ENCODE results near the gene EIF1B. TPM values are rescaled to one million over a fixed set of nuclear protein-coding genes. Genes with fewer than 3 reads are reported as not detected.

EIF1B gene
- total and polyA plus RNA-seq, 4 donors: 43.4 to 84.6 (median 50.8) TPM

DNA sequence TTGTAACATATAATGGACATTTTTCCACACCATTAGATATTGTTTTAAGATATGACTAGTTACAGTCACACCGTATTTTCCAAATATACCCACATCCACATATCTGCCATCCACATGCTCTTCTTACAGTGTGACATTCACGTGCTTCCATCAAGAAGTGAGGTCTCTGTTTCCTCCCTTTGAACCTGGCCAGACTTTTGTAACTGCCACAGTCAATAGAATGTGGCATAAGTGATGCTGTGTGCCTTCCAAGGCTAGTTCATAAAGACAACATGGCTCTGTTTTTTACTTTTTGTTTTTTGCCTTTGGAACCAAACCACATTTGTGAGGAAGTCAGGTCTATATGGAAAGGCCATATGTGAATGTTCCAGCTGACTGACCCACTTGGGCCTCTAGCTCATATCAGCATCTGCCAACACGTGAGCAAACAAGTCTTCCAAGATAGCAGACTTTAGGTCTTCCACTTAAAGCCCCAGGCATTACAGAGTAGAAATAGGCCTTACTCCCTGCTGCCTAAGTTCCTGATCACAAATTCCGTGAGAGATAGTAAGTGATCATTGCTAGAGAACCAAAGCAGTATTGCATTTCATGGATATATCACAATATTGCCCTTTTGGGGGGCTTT is 27.1 kb downstream of the EIF1B start:
- no peak for ATAC-seq (ENCODE audit: insufficient read depth, low FRiP score)

DNA sequence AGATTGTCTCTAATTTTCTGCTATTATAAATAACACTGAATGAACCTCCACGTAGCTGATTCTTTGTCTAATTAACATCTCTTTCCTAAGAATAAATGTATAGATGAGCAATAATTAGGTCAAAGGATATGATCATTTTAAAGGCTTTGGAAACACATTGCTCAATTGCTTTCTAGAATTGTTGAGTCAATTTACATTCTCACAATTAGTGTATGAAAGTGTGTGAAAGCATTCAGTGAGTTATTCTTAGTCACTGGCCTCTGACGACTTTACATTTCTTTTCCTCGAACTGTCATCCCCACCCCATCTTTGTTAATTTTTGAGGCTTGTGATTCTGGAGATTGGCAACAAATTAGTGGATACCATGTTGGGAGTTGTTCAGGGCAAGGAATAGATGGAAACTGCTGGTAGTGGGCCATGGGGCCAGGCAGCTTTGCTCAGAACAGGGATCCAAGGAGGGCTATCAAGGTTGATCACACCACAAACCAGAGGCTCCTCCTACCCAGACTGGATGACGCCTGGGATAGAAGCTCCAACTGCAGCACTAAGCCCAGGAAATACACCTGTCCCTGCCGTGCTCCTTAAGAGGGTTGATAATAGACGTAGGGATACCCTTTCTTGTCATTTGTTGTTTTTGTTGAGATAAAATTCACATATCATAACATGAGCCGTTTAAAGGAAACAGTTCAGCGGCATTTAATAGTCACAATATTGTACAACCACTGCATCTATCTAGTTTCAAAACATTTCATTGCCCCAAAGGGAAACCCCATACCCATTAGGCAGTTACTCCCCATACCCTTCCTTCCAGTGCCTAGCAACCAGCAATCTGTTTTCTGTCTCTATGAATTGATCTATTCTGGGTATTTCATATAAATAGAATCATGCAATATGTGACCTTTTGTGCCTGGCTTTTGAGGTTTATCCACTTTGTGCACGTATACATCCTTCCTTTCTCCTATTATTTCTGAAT is 27.9 kb downstream of the EIF1B start:
- DNase-seq: no peak
- no peak overlapping the region for H3K27ac ChIP-seq (ENCODE audit: low read depth in 1 of 2, low read length in 1 of 2)
- no peak overlapping the region for H3K9ac ChIP-seq (ENCODE audit: insufficient read depth in 1 of 2, low read length in 2 of 2)
- H3K4me1 ChIP-seq (ENCODE audit: control insufficient read depth in 5 of 5, insufficient read depth in 5 of 5, low read length in 5 of 5): no peaks in the 10 kb centered on the region
- no peaks in the 10 kb centered on the region for H3K27me3 ChIP-seq (ENCODE audit: control insufficient read depth in 3 of 3, insufficient read depth in 3 of 3, low read length in 2 of 3)
- TF ChIP-seq, protein P1, sequence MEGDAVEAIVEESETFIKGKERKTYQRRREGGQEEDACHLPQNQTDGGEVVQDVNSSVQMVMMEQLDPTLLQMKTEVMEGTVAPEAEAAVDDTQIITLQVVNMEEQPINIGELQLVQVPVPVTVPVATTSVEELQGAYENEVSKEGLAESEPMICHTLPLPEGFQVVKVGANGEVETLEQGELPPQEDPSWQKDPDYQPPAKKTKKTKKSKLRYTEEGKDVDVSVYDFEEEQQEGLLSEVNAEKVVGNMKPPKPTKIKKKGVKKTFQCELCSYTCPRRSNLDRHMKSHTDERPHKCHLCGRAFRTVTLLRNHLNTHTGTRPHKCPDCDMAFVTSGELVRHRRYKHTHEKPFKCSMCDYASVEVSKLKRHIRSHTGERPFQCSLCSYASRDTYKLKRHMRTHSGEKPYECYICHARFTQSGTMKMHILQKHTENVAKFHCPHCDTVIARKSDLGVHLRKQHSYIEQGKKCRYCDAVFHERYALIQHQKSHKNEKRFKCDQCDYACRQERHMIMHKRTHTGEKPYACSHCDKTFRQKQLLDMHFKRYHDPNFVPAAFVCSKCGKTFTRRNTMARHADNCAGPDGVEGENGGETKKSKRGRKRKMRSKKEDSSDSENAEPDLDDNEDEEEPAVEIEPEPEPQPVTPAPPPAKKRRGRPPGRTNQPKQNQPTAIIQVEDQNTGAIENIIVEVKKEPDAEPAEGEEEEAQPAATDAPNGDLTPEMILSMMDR (IDR thresholded peaks at IDR 0.05; ENCODE audit: control extremely low read depth, extremely low read depth): no peak
- WGBS, 2 donors: 84 to 89% methylated on average over 9 of the region's 9 CpGs
- no peaks in the 10 kb centered on the region for H3K36me3 ChIP-seq (ENCODE audit: control insufficient read depth in 4 of 4, insufficient read depth in 4 of 4, low read length in 4 of 4)
- ATAC-seq (ENCODE audit: insufficient read depth, low FRiP score): no peak
- H3K4me3 ChIP-seq: no peak overlapping the region
- H3K9me3 ChIP-seq (ENCODE audit: control insufficient read depth in 4 of 4, insufficient read depth in 3 of 4, low read length in 3 of 4): no peaks in the 10 kb centered on the region

More for the DNA sequence above, 27.1 kb downstream of the EIF1B start:
- Histone ChIP-seq H3K4me1 (ENCODE audit: control insufficient read depth in 5 of 5, insufficient read depth in 5 of 5, low read length in 5 of 5) (no peaks in the 10 kb centered on the region), H3K4me3 (no peak overlapping the region), H3K9ac (ENCODE audit: insufficient read depth in 1 of 2, low read length in 2 of 2) (no peak overlapping the region), H3K27ac (ENCODE audit: low read depth in 1 of 2, low read length in 1 of 2) (no peak overlapping the region), H3K36me3 (ENCODE audit: control insufficient read depth in 4 of 4, insufficient read depth in 4 of 4, low read length in 4 of 4) (no peaks in the 10 kb centered on the region), H3K9me3 (ENCODE audit: control insufficient read depth in 4 of 4, insufficient read depth in 3 of 4, low read length in 3 of 4) (no peaks in the 10 kb centered on the region), H3K27me3 (ENCODE audit: control insufficient read depth in 3 of 3, insufficient read depth in 3 of 3, low read length in 2 of 3) (no peaks in the 10 kb centered on the region)
- TF ChIP-seq, protein P1 (IDR thresholded peaks at IDR 0.05; ENCODE audit: control extremely low read depth, extremely low read depth): no peak
- WGBS, 2 donors: 81 to 86% methylated on average over 4 of the region's 4 CpGs
- DNase-seq: no peak

- H3K36me3 ChIP-seq (ENCODE audit: control insufficient read depth in 4 of 4, insufficient read depth in 4 of 4, low read length in 4 of 4): no peaks in the 10 kb centered on the region
- ATAC-seq (ENCODE audit: insufficient read depth, low FRiP score) (no peak), DNase-seq (no peak)
- TF ChIP-seq, protein P1 (IDR thresholded peaks at IDR 0.05; ENCODE audit: control extremely low read depth, extremely low read depth): no peak
- H3K4me1 ChIP-seq (ENCODE audit: control insufficient read depth in 5 of 5, insufficient read depth in 5 of 5, low read length in 5 of 5): no peaks in the 10 kb centered on the region
- no peak overlapping the region for H3K27ac ChIP-seq (ENCODE audit: low read depth in 1 of 2, low read length in 1 of 2)
- H3K27me3 ChIP-seq (ENCODE audit: control insufficient read depth in 3 of 3, insufficient read depth in 3 of 3, low read length in 2 of 3): no peaks in the 10 kb centered on the region
- H3K9ac ChIP-seq (ENCODE audit: insufficient read depth in 1 of 2, low read length in 2 of 2): no peak overlapping the region
- H3K9me3 ChIP-seq (ENCODE audit: control insufficient read depth in 4 of 4, insufficient read depth in 3 of 4, low read length in 3 of 4): no peaks in the 10 kb centered on the region
- H3K4me3 ChIP-seq: no peak overlapping the region
- 71 to 88% methylated on average over 1 of the region's 1 CpG for WGBS, 2 donors
Observed at GRCh38 chr3:40339871-40340270, 30.4 kb downstream of the EIF1B start.

Data from lung (tissue), 12 donors.